CD14-positive monocyte (primary cell): ENCODE measurements around the gene CCDC40. TPM values are rescaled to one million over a fixed set of nuclear protein-coding genes. Genes with fewer than 3 reads are reported as not detected.

Source experiments
- DNase-seq, 3 donors: peaks; one replicate each; pipeline ENCODE4 v3.0.0-alpha.2; 2011 to 2022
- H2AFZ ChIP-seq: 2 replicates; pipeline ENCODE4 v1.6.0; 2012; ENCODE audit warnings: mild to moderate bottlenecking, low read depth, low read length, inconsistent platforms; ENCODE audit not compliant: insufficient read depth, poor library complexity, severe bottlenecking
- H3K27ac ChIP-seq, 2 donors: 1 replicate in 1 of 2; 2 replicates in 1 of 2; pipeline ENCODE4 v1.5.1; 2012 to 2013; ENCODE audit warnings: low read length in 2 of 2, control low read depth in 1 of 2, inconsistent platforms in 1 of 2, low read depth in 1 of 2, mild to moderate bottlenecking in 1 of 2
- H3K27me3 ChIP-seq, 2 donors: one replicate each; pipeline versions ENCODE4 v1.6.0 to v1.6.1; 2011 to 2013; ENCODE audit warnings: low read length in 2 of 2; ENCODE audit not compliant: control insufficient read depth in 2 of 2, insufficient read depth in 2 of 2
- H3K36me3 ChIP-seq, 2 donors: replicated peaks in 1 of 2; 1 replicate in 1 of 2; 2 replicates in 1 of 2; pipeline versions ENCODE4 v1.5.1 to v1.6.1; 2012 to 2013; ENCODE audit warnings: low read length in 2 of 2, control low read depth in 1 of 2, inconsistent platforms in 1 of 2, mild to moderate bottlenecking in 1 of 2; ENCODE audit not compliant: insufficient read depth in 2 of 2, control insufficient read depth in 1 of 2
- H3K4me1 ChIP-seq, 2 donors: 1 replicate in 1 of 2; 2 replicates in 1 of 2; pipeline versions ENCODE4 v1.5.1 to v1.6.1; 2012 to 2013; ENCODE audit warnings: low read length in 2 of 2, control low read depth in 1 of 2, inconsistent platforms in 1 of 2, mild to moderate bottlenecking in 1 of 2, moderate library complexity in 1 of 2; ENCODE audit not compliant: insufficient read depth in 2 of 2, control insufficient read depth in 1 of 2
- H3K4me2 ChIP-seq: replicated peaks from 2 replicates; pipeline ENCODE3; 2012; ENCODE audit warnings: low read length, moderate library complexity, mild to moderate bottlenecking; ENCODE audit not compliant: poor library complexity, severe bottlenecking; ENCODE audit errors: extremely low read depth
- H3K4me3 ChIP-seq, 3 experiments: fragments of 200-600 bp in 1 of 3; sonication (generic) in 1 of 3; replicated peaks in 1 of 3; 1 replicate in 2 of 3; 2 replicates in 1 of 3; pipeline ENCODE4 v1.5.1; 2011 to 2013; ENCODE audit warnings: low read length in 3 of 3, mild to moderate bottlenecking in 3 of 3, control low read depth in 2 of 3, low read depth in 2 of 3, inconsistent platforms in 1 of 3, moderate library complexity in 1 of 3
- H3K79me2 ChIP-seq: 2 replicates; pipeline ENCODE4 v1.6.0; 2012; ENCODE audit warnings: mild to moderate bottlenecking, control low read depth, inconsistent platforms, low read length, moderate library complexity; ENCODE audit not compliant: insufficient read depth
- H3K9ac ChIP-seq: 2 replicates; pipeline ENCODE4 v1.6.0; 2017; ENCODE audit warnings: low read length, mild to moderate bottlenecking; ENCODE audit not compliant: insufficient read depth, poor library complexity, severe bottlenecking
- H3K9me3 ChIP-seq, 2 donors: replicated peaks in 1 of 2; 1 replicate in 1 of 2; 2 replicates in 1 of 2; pipeline versions ENCODE4 v1.5.1 to v1.6.1; 2012 to 2013; ENCODE audit warnings: low read length in 2 of 2, control low read depth in 1 of 2; ENCODE audit not compliant: control insufficient read depth in 1 of 2, insufficient read depth in 1 of 2
- H4K20me1 ChIP-seq: 2 replicates; pipeline ENCODE4 v1.6.0; 2012; ENCODE audit warnings: mild to moderate bottlenecking, low read length, control low read depth, moderate library complexity; ENCODE audit not compliant: insufficient read depth
- H3K27ac Mint-ChIP-seq, 7 donors: one replicate each; pipeline ENCODE4 v1.8.0; 2020; ENCODE audit warnings: mild to moderate bottlenecking in 7 of 7, mixed read lengths in 7 of 7, moderate library complexity in 6 of 7, inconsistent platforms in 2 of 7
- H3K27me3 Mint-ChIP-seq, 3 donors: one replicate each; pipeline ENCODE4 v1.8.0; 2021 to 2022; ENCODE audit warnings: low read depth in 3 of 3, mild to moderate bottlenecking in 3 of 3, mixed read lengths in 3 of 3, moderate library complexity in 3 of 3, inconsistent platforms in 1 of 3
- H3K36me3 Mint-ChIP-seq, 2 donors: one replicate each; pipeline ENCODE4 v1.8.0; 2020; ENCODE audit warnings: mixed read lengths in 2 of 2, inconsistent platforms in 1 of 2, mild to moderate bottlenecking in 1 of 2
- H3K4me1 Mint-ChIP-seq: one replicate; pipeline ENCODE4 v1.8.0; 2020; ENCODE audit warnings: mild to moderate bottlenecking, mixed read lengths
- H3K4me3 Mint-ChIP-seq, 2 donors: one replicate each; pipeline ENCODE4 v1.8.0; 2020; ENCODE audit warnings: mild to moderate bottlenecking in 2 of 2, mixed read lengths in 2 of 2, moderate library complexity in 1 of 2
- H3K9me3 Mint-ChIP-seq, 7 donors: one replicate each; pipeline ENCODE4 v1.8.0; 2020 to 2022; ENCODE audit warnings: mixed read lengths in 7 of 7, mild to moderate bottlenecking in 6 of 7, moderate library complexity in 6 of 7, inconsistent platforms in 2 of 7
- CTCF ChIP-seq: fragments of 200-600 bp; IDR thresholded peaks from one replicate; pipeline ENCODE4 v1.8.0; 2022; ENCODE audit warnings: antibody characterized with exemption, mild to moderate bottlenecking
- WGBS: methylation state at CpG from one replicate; pipeline ENCODE4 v1.1.5; 2013; ENCODE audit warnings: missing lambda C conversion rate; ENCODE audit not compliant: insufficient coverage; 5-methylcytosine and 5-hydroxymethylcytosine counted together
- intact Hi-C, 2 donors: fragments of 100-400 bp; cut with micrococcal nuclease; formaldehyde crosslinking; loops; one replicate each; pipeline versions ENCODE4 v1.15.0 to v1.15.1; 2023
- polyA plus RNA-seq, 3 donors: library from polyadenylated mRNA; depleted of rRNA in 1 of 3; unstranded in 2 of 3; stranded (reverse) in 1 of 3; fragments of 300-500 nt in 2 of 3; fragments of >200 nt in 1 of 3; fragmentation: Illumina TruSeq in 2 of 3; gene quantifications; 1 replicate in 2 of 3; 2 replicates in 1 of 3; pipeline ENCODE4 v1.2.3, GENCODE V29; 2012 to 2021

The CCDC40 gene
- polyA plus RNA-seq, 3 donors: 0.21 to 0.27 TPM; not detected in 1

GRCh38 chr17:80012765-80013741 lies 23.4 kb upstream of the CCDC40 start:
- peaks cover 0 to 10% (median 5%) of the 10 kb centered on the region in 7 donors for H3K9me3 Mint-ChIP-seq
- H4K20me1 ChIP-seq: no peaks in the 10 kb centered on the region

More at GRCh38 chr17:80012765-80013741, 23.4 kb upstream of the CCDC40 start:
- TF ChIP-seq CTCF: no peak
- Histone ChIP-seq H3K36me3 (no peaks in the 10 kb centered on the region), H3K27ac (no peak overlapping the region), H3K27me3 (no peaks in the 10 kb centered on the region), H3K79me2 (no peaks in the 10 kb centered on the region), H3K4me1 (no peaks in the 10 kb centered on the region), H3K9me3 (peaks cover 0 to 5% of the 10 kb centered on the region in 2 donors), H3K9ac (no peak overlapping the region), H2AFZ (no peak overlapping the region), H3K4me3 (no peak overlapping the region), H3K4me2 (no peak overlapping the region)
- H3K4me3 Mint-ChIP-seq: no peak overlapping the region
- peaks cover 1% of the 10 kb centered on the region for H3K4me1 Mint-ChIP-seq
- no peak for DNase-seq
- intact Hi-C loops: no loop called here
- peaks cover 0 to 1% (median 1%) of the 10 kb centered on the region in 3 donors for H3K27me3 Mint-ChIP-seq
- WGBS: 96% methylated on average over 26 of the region's 33 CpGs
- no peaks in the 10 kb centered on the region for H3K36me3 Mint-ChIP-seq
- no peak overlapping the region for H3K27ac Mint-ChIP-seq
